Measurements from ENCODE around the gene TULP4.

The TULP4 gene

GRCh38 chr6:158408552-158409130 lies 96.4 kb downstream of the TULP4 start:
- no peaks in the 10 kb centered on the region for H3K27me3 Mint-ChIP-seq
- no peak overlapping the region for H3K27ac Mint-ChIP-seq
- H3K4me3 Mint-ChIP-seq = no peak overlapping the region
- H3K36me3 Mint-ChIP-seq = peaks cover 9 to 17% of the 10 kb centered on the region in 2 donors
- no peaks in the 10 kb centered on the region for H3K9me3 Mint-ChIP-seq
- ATAC-seq (replicated peaks) = no peak
- H3K4me1 Mint-ChIP-seq = peaks cover 14 to 16% of the 10 kb centered on the region in 2 donors
- no peak for DNase-seq

GRCh38 chr6:158409451-158409850 lies 97.2 kb downstream of the TULP4 start:
- Mint-ChIP-seq H3K4me3 (no peak overlapping the region), H3K36me3 (peaks cover 10 to 19% of the 10 kb centered on the region in 2 donors), H3K4me1 (peaks cover 14 to 16% of the 10 kb centered on the region in 2 donors), H3K27ac (no peak overlapping the region), H3K9me3 (no peaks in the 10 kb centered on the region), H3K27me3 (no peaks in the 10 kb centered on the region)
- DNase-seq (no peak), ATAC-seq (replicated peaks) (no peak)

- Mint-ChIP-seq H3K4me1 (peaks cover 11 to 14% of the 10 kb centered on the region in 2 donors), H3K27me3 (no peaks in the 10 kb centered on the region)
Observed at GRCh38 chr6:158410784-158411183, 98.5 kb downstream of the TULP4 start.

GRCh38 chr6:158411998-158412397 lies 99.7 kb downstream of the TULP4 start:
- Mint-ChIP-seq H3K36me3 (peaks cover 14 to 30% of the 10 kb centered on the region in 2 donors), H3K27me3 (no peaks in the 10 kb centered on the region), H3K4me3 (no peak overlapping the region), H3K27ac (no peak overlapping the region), H3K4me1 (peaks cover 11 to 14% of the 10 kb centered on the region in 2 donors), H3K9me3 (no peaks in the 10 kb centered on the region)
- DNase-seq (no peak), ATAC-seq (replicated peaks) (no peak)

More at GRCh38 chr6:158410784-158411183, 98.5 kb downstream of the TULP4 start:
- no peak for ATAC-seq (replicated peaks)
- no peak for DNase-seq
- Mint-ChIP-seq H3K27ac (no peak overlapping the region), H3K9me3 (no peaks in the 10 kb centered on the region), H3K36me3 (peaks cover 12 to 22% of the 10 kb centered on the region in 2 donors), H3K4me3 (no peak overlapping the region)

- no peak for ATAC-seq (replicated peaks)
- no peak for DNase-seq
- peaks cover 14 to 40% of the 10 kb centered on the region in 2 donors for H3K36me3 Mint-ChIP-seq
- H3K27me3 Mint-ChIP-seq = no peaks in the 10 kb centered on the region
- no peaks in the 10 kb centered on the region for H3K9me3 Mint-ChIP-seq
- H3K27ac Mint-ChIP-seq = peak overlapping the region; percentile 26
- peaks cover 8 to 14% of the 10 kb centered on the region in 2 donors for H3K4me1 Mint-ChIP-seq
- no peak overlapping the region for H3K4me3 Mint-ChIP-seq
Observed at GRCh38 chr6:158413028-158413427, 100.8 kb downstream of the TULP4 start.

GRCh38 chr6:158413814-158414565 lies 101.7 kb downstream of the TULP4 start:
- no peaks in the 10 kb centered on the region for H3K9me3 Mint-ChIP-seq
- H3K27ac Mint-ChIP-seq = no peak overlapping the region
- H3K4me3 Mint-ChIP-seq = no peak overlapping the region

GRCh38 chr6:158414851-158415262 lies 102.6 kb downstream of the TULP4 start:
- Mint-ChIP-seq H3K27ac (no peak overlapping the region), H3K4me1 (peaks cover 0 to 3% of the 10 kb centered on the region in 2 donors), H3K27me3 (no peaks in the 10 kb centered on the region), H3K4me3 (no peak overlapping the region), H3K9me3 (no peaks in the 10 kb centered on the region), H3K36me3 (peaks cover 17 to 46% of the 10 kb centered on the region in 2 donors)
- DNase-seq (no peak), ATAC-seq (replicated peaks) (no peak)

More at GRCh38 chr6:158413814-158414565, 101.7 kb downstream of the TULP4 start:
- H3K36me3 Mint-ChIP-seq = peaks cover 17 to 43% of the 10 kb centered on the region in 2 donors
- no peaks in the 10 kb centered on the region for H3K27me3 Mint-ChIP-seq
- H3K4me1 Mint-ChIP-seq = peaks cover 5 to 12% of the 10 kb centered on the region in 2 donors
- ATAC-seq (replicated peaks) (no peak), DNase-seq (no peak)

- H3K27me3 Mint-ChIP-seq = no peaks in the 10 kb centered on the region
- H3K4me3 Mint-ChIP-seq = no peak overlapping the region
- no peaks in the 10 kb centered on the region for H3K9me3 Mint-ChIP-seq
- DNase-seq = no peak
- H3K4me1 Mint-ChIP-seq = no peaks in the 10 kb centered on the region
- no peak overlapping the region for H3K27ac Mint-ChIP-seq
- peaks cover 17 to 46% of the 10 kb centered on the region in 2 donors for H3K36me3 Mint-ChIP-seq
- no peak for ATAC-seq (replicated peaks)
Observed at GRCh38 chr6:158415666-158416065, 103.4 kb downstream of the TULP4 start.

GRCh38 chr6:158416883-158417759 lies 104.9 kb downstream of the TULP4 start:
- no peaks in the 10 kb centered on the region for H3K4me1 Mint-ChIP-seq
- ATAC-seq (replicated peaks) = no peak
- no peak overlapping the region for H3K27ac Mint-ChIP-seq
- H3K36me3 Mint-ChIP-seq = peaks cover 17 to 54% of the 10 kb centered on the region in 2 donors
- no peaks in the 10 kb centered on the region for H3K9me3 Mint-ChIP-seq
- no peaks in the 10 kb centered on the region for H3K27me3 Mint-ChIP-seq
- no peak overlapping the region for H3K4me3 Mint-ChIP-seq
- DNase-seq = no peak

- Mint-ChIP-seq H3K4me1 (no peaks in the 10 kb centered on the region), H3K9me3 (no peaks in the 10 kb centered on the region), H3K27me3 (no peaks in the 10 kb centered on the region), H3K36me3 (peaks cover 21 to 54% of the 10 kb centered on the region in 2 donors), H3K27ac (no peak overlapping the region), H3K4me3 (no peak overlapping the region)
- DNase-seq = no peak
- ATAC-seq (replicated peaks) = no peak
Observed at GRCh38 chr6:158417760-158418098, 105.5 kb downstream of the TULP4 start.

- no peaks in the 10 kb centered on the region for H3K27me3 Mint-ChIP-seq
- H3K9me3 Mint-ChIP-seq = no peaks in the 10 kb centered on the region
- no peak overlapping the region for H3K4me3 Mint-ChIP-seq
- no peak overlapping the region for H3K27ac Mint-ChIP-seq
- ATAC-seq (replicated peaks) = no peak
- no peak for DNase-seq
- peaks cover 16 to 46% of the 10 kb centered on the region in 2 donors for H3K36me3 Mint-ChIP-seq
- H3K4me1 Mint-ChIP-seq = no peaks in the 10 kb centered on the region
Observed at GRCh38 chr6:158418501-158418900, 106.2 kb downstream of the TULP4 start.

GRCh38 chr6:158419339-158419909 lies 107.2 kb downstream of the TULP4 start:
- no peak for ATAC-seq (replicated peaks)
- no peak overlapping the region for H3K4me3 Mint-ChIP-seq
- H3K9me3 Mint-ChIP-seq = no peaks in the 10 kb centered on the region

GRCh38 chr6:158421381-158421780 lies 109.1 kb downstream of the TULP4 start:
- H3K4me1 Mint-ChIP-seq = no peaks in the 10 kb centered on the region
- ATAC-seq (replicated peaks) (no peak), DNase-seq (no peak)
- no peaks in the 10 kb centered on the region for H3K27me3 Mint-ChIP-seq
- no peak overlapping the region for H3K27ac Mint-ChIP-seq
- H3K9me3 Mint-ChIP-seq = peaks cover 0 to 2% of the 10 kb centered on the region in 2 donors
- H3K36me3 Mint-ChIP-seq = peaks cover 15 to 43% of the 10 kb centered on the region in 2 donors
- no peak overlapping the region for H3K4me3 Mint-ChIP-seq

More at GRCh38 chr6:158419339-158419909, 107.2 kb downstream of the TULP4 start:
- Mint-ChIP-seq H3K4me1 (no peaks in the 10 kb centered on the region), H3K36me3 (peaks cover 14 to 44% of the 10 kb centered on the region in 2 donors), H3K27ac (no peak overlapping the region), H3K27me3 (no peaks in the 10 kb centered on the region)
- no peak for DNase-seq

- Mint-ChIP-seq H3K27me3 (no peaks in the 10 kb centered on the region), H3K4me1 (no peaks in the 10 kb centered on the region), H3K36me3 (peaks cover 15 to 39% of the 10 kb centered on the region in 2 donors), H3K4me3 (no peak overlapping the region), H3K9me3 (peaks cover 0 to 2% of the 10 kb centered on the region in 2 donors), H3K27ac (no peak overlapping the region)
- ATAC-seq (replicated peaks) (no peak), DNase-seq (no peak)
Observed at GRCh38 chr6:158422629-158423238, 110.5 kb downstream of the TULP4 start.

All from stimulated activated naive B cell treated with anti-CD40 and anti-IgM and Interleukin-4, amounts not matched to agents 10 μg/mL and 1 μg/mL and 100 μg/mL, for 72 hours (primary cell).